GM19099 (cell line): ENCODE measurements around the gene CEND1.

Experiments
- POLR2A ChIP-seq: IDR thresholded peaks from 3 replicates; pipeline ENCODE4 v1.6.1; 2011; ENCODE audit warnings: low read depth; ENCODE audit not compliant: insufficient read length; ENCODE audit errors: extremely low read depth

CEND1 gene

DNA sequence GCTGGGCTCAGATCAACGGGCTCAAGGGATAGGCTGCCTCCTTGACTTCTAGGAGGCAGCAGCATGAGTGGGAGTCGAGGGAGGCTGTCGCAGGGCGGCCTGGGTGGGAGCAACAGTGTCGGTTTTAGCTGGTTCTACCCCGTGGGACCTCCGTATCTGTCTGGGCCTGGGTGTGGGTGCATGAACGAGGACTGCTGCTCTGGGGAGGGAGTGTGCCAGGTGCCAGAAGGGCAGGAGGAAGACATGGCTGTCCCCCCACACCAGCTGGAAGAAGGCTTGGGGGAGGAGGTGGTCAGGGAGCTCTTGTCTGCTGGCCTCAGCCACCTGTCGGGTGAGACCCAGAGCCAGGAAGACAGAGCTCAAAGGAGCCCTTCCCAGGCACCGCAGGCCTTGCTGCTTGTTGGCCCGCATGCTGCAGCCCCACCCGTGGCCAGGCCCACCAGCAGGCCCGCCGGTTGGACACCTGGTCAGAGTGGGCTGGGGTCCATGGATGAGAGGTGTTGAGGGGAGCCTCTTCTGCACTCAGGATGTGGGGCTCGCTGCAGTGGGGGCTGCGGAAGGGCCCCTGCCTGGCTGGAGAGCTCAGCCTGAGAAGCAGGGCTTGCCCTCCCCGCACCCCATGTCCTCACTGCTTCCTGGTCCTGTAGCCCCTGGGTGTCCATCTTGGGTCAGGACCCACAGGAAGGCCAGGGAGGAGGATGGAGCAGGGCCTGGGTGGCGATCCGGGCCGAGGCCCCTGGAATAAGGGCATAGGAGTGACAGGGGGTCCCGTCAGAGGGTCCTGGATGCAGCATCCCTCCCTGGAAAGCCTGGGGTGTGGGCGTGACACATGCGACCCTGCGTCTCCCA is 3.4 kb downstream of the CEND1 start:
- peak; percentile 29 for TF ChIP-seq POLR2A

DNA sequence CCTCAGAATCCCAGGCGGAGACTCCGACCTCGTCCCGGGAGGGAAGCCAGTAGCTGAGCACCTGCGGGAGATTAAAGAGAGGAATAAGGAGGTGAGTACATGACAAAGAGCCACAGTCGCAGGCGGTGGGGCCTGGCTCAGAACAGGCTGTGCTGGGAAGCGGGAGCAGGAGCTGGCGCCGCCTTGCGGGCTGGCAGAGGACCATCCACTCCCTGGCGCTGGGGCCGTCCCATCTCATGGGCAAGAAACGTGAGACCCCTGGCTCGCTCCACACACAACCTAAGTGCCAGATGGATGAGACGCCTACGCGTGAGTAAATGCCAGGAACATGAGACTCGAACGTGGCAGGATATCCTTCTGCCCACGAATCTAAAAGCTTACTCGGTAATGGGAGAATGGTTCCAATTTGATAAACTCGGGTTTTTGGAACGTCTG is 6.3 kb downstream of the CEND1 start:
- TF ChIP-seq POLR2A = no peak

DNA sequence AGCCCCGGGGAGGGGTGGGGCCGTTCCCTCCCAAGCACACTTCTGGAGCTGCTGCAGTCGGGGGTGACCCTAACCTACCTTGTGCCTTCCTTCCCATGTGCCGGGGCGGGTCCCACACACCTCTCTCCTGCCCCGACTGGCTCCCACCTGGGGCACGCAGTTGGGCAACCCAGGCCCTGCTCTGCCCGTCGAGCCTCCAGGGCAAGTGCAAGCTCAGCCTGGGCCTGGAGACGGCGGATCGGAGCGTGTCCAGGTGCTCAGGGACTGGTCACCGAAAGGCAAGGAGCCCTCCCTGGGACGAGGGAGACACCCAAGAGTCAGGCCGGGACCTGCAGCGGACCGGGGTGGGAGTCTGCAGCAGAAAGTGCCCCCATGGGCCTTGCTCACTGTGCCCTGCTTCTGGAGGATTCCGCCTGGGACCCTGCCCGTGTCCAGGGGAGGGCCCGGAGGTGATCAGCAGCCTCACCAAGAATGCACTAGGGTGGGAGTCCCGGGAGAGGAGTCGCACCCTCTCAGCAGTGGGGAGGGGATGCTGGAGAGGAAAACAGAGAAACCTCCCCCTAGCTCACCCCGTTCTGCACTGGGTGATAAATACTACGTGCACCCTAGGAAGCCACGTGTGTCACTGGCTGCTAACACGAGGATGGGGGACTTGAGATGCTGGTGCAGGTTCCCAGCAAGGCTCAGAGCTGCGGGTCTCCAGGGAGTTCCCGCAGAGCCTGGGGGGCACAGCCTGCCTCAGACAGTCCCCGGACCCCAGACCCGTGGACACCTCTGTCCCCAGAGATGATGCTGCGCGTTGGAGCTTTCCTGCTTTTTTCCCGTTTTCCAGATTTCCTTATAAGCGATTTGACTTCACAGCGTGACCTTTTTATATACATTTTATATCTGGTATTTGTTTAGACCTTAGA is 7.4 kb downstream of the CEND1 start:
- no peak for TF ChIP-seq POLR2A

DNA sequence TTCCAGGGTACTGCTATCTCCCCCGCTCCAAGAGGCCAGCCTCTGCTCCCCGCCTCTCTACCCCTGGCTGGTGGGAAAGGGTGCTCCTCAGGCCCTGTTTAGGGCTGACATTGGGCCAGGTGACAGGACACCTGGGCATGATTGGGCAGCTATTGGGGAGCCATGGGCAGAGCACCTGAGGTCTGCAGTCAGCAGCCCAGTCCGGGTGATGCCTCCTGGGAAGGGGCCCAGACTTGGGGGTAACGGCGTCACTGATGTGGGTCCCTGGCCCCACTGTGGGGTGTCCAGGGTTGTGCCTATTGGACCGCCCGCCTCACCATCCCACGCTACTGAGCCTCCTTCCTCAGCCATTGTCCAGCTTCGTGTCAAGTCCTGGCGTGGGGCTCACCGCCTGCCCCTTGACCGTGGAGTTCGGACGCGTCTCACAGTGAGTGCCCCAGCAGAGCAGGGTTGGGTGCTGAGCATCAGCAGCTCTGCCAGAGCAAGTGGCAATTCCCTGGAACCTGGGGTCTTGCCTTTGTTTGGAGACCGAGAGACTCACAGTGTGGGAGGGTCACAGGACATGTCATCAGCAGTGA is 9.8 kb downstream of the CEND1 start:
- no peak for TF ChIP-seq POLR2A

DNA sequence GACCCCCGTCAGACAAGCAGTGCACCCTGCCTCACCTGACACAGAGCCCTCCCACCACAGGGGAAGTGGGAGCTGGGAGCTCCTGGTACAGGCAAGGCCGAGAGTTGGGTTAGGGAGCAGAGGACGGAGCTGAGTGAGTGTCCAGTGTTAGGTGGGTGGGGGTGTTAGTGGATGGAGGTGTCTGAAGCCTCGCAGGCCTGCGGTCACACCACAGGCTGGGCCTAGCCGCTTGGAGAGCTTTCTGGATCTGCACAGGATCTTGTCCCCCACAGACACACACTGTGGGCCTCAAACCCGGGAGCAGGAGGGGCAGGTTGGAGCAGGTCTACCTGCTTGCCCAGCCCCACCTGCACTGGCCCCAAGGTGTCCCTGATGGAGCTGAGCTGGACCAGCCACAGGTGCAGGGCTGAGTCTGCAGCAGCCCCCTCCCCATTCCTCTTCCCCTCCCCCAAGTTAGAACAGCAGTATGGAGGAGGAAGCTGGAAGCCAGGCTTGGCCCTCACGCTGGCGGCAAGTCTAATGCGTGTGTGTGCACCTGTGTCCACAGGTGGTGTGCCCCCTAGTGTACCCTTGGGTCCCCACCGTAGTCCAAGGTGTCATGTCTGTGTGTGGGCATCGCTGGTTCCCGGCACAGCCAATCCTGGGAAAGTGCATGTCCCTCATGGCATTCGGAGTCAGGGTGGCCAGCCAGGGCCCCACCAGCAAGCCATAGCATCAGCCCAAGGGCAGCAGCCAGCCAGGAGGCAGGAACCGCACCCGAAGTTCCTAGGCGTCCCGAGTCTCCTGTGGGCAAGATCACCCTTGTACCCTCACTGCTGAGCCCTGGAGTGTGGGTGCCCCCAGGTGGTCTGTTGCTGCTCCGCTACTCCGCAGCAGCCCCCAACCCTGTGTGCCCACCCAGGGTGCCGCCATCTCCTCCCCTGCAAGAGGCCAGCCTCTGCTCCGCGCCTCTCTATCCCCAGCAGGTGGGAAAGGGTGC is 10.6 kb downstream of the CEND1 start:
- TF ChIP-seq POLR2A = no peak

DNA sequence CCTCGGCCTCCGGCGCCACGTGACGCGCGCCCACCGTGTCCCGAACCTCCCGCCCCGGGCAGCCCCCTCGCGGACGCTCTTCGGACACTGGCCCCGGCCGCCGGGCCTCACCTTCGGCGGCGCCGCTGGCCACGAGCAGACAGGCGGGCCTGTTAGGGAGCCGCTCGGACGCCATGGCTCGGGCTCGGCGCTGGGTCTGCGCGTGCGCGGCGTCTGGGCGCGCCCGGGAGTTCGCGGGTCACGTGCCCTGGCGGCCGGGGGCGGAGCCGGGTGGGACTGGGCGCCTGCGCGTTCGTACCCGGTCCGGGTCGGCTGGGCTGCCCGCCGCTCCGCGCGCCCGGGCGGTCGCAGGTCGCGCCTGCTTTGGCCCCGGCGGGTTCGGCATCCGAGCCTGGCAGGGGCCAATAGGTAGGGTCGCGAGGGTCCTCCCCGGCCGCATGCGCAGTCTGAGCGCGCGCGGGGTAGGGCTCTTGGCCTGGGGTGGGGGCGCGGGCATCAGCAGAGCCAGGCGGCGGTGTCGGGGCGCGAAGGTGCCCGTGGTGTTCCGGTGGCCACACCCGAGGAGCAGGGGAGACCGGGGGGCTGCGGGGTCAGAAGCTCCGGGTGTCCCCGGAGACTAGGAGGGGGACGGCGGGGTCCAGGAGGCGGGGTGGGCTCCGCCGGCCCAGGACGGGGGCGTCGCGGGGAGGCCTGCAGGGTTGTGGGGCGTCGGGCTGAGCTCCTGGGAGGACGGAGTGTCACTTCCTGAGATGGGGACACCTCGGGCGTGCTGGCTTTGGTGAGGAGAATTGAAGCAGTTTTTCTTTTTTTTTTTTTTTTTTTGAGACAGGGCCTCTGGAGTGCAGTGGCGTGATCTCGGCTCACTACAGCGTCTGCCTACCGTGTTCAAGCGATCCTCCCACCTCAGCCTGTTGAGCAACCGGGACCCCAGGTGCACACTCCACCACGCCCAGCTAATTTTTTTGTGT is 12.3 kb downstream of the CEND1 start, which contains the start of gene GATD1:
TSS of gene GATD1 (minus strand) at position 200 of the 968 bp plus-strand sequence. CDS start at position 175, 25 bp downstream.
- peak; percentile 95 for TF ChIP-seq POLR2A

DNA sequence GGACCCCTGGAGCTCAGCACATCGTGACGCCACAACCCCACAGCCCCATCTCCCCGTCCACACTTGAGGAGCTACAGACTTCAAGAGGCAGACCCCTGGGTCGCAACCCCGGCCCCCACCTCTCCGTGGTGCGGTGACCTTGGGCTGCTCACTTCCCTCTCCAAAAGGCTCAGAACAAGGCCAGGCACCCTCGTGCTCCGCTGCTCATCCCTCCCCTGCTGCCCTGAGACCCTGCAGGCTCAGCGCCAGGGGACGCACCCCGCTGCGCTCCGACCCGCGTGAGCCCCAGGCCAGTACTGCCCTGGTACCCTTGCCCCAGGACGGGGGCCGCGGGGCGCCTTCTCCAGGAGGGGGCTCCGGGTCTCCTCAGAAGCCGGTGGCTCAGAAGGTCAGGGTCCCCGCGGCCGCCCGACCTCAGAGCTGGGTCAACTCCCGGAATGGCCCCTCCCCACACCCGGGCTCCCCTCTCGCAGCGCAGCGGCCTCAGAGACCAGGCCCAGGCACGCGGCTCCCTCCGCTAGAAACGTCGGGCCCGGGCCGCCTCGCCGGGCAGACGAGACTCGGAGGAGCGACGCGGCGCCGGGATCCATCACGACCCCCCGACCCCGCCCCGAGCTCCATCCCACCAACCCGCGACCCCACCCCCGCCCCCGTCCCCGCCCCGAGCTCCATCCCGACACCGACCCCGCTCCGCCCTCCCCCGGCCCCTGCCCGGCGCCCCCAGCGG is 13.2 kb downstream of the CEND1 start:
- peak; percentile 30 for TF ChIP-seq POLR2A

DNA sequence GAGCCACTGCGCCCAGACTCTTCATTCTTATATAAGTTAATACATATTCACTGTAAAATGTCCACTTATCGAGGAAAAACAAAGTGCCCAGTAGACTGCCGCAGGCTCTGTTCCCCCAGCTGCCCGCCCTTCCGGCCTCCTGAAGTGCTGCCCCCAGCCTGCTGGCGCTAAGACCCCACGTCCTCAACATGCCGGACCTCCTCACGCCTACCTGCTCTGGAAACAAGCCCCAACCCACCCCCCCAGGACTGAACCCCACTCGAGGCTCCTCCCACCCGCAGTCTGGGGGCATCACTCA is 13.7 kb downstream of the CEND1 start:
- no peak for TF ChIP-seq POLR2A

DNA sequence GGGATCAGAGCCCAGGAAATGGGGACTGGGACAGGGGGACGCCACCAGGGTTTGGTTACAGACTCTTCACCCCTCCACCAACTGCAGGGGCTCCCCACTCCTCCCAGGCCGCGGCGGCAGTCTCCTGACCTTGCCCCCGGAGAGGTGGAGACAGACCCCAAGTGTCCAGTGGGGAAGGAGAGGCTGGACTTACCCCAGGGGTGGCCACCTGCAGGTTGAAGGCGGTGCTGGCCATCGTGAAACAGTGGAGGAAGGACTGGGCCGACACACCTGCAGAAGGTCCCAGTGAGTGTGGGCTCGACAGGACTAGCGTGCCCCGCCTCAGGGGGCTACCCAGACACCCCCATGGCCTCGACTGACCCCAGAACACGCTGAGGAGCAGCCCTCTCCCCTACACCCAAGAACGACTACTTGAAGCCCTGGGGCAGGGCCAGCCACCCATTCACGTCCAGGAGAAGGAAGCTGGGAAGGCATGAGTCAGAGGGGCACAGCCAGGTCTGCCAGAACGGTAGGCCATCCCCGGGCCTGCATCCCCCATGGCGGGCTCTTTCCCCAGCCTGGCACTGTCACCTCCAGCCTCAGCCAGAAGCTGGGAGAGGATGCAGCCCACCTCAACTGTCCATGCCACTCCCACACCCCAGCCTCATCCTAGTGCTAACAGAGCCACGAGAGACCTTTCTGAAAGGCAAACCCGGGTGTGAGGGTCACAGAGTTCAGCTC is 14.9 kb downstream of the CEND1 start:
- no peak for TF ChIP-seq POLR2A

DNA sequence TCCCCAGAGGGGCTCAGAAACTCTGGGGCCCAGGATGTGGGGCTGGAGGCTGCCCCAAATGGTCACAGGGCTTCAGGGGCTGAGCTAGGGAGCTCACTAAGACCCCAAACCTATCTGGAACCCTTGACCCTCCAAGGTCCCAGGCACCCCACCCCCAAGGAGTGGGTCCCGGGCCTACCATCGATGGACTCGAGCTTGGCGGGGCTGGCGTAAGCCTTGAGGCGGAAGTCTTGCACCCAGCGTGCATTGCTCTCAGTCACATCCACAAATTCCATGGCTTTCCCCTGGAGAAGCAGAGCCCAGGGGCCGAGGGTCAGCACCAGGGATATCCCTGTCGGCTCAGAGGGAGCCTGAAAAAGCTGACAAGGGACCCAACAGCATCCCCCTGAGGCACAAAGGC is 16.1 kb downstream of the CEND1 start:
- no peak for TF ChIP-seq POLR2A

DNA sequence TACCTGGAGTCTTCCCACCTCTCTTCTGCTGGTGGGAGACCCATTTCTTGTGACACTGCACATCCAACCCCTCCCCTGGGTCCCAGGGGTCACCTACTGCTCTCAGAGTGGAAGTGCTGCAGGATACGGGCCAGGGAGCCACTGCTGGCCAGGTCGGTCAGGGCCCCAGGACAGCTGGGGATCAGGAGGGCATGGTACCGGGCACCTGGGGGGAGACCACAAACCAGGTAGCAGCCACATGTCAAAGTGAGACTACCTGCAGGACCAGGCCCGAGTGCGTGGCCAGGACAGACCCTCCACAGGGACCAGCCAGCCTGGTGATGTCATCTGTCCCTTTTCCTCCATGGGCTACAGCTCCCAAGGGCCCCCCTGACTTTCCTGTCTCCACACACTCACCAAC is 16.5 kb downstream of the CEND1 start:
- TF ChIP-seq POLR2A = no peak
